Choroid plexus epithelial cell (primary cell): ENCODE measurements around the gene ETFB.
A peak's percentile ranks its signal among the peaks of the same experiment; 100 is the strongest.
"Not testable (repeated sequence)": the region's sequence is repeated elsewhere in the genome, so short reads cannot be mapped to it uniquely, and the experiment has no call there.

ENCODE experiments used
- DNase-seq: peaks from one replicate; pipeline ENCODE4 v3.0.0-alpha.2; 2010; ENCODE audit warnings: low read depth
- H3K4me3 ChIP-seq: 2 replicates; pipeline ENCODE4 v1.5.1; 2011; ENCODE audit warnings: low read depth, mild to moderate bottlenecking, control low read depth, low read length, moderate library complexity
- CTCF ChIP-seq: conservative IDR thresholded peaks from 2 replicates; pipeline ENCODE4 v1.5.1; 2011; ENCODE audit warnings: low read depth, mild to moderate bottlenecking, control low read depth, inconsistent platforms, low read length, moderate library complexity

Gene ETFB

GRCh38 chr19:51365965-51366388, at the start of gene ETFB:
TSS of gene ETFB (minus strand) at chr19:51366388. CDS start at chr19:51366326, 62 bp downstream.
- DNase-seq, result no peak
- TF ChIP-seq CTCF, result no peak

GRCh38 chr19:51415187-51415586, 49.0 kb upstream of the ETFB start:
- DNase-seq, result no peak
- no peak for TF ChIP-seq CTCF
- H3K4me3 ChIP-seq, result no peak overlapping the region

More at GRCh38 chr19:51365965-51366388, at the start of gene ETFB:
- H3K4me3 ChIP-seq, result peak within 1 kb of the TSS; percentile 94

GRCh38 chr19:51410950-51411748, 45.0 kb upstream of the ETFB start:
- TF ChIP-seq CTCF, result no peak
- DNase-seq, result no peak
- H3K4me3 ChIP-seq, result no peak overlapping the region

GRCh38 chr19:51407511-51408131, 41.4 kb upstream of the ETFB start:
- peak; percentile 68 for TF ChIP-seq CTCF
- peak; percentile 54 for DNase-seq
- no peak overlapping the region for H3K4me3 ChIP-seq

- TF ChIP-seq CTCF, result no peak
Observed at GRCh38 chr19:51402117-51402516, 35.9 kb upstream of the ETFB start.

GRCh38 chr19:51399936-51400335, 33.7 kb upstream of the ETFB start:
- not testable (repeated sequence) for DNase-seq, H3K4me3 ChIP-seq

More at GRCh38 chr19:51402117-51402516, 35.9 kb upstream of the ETFB start:
- H3K4me3 ChIP-seq, result no peak overlapping the region
- DNase-seq, result no peak

- no peak for TF ChIP-seq CTCF
- no peak overlapping the region for H3K4me3 ChIP-seq
- no peak for DNase-seq
Observed at GRCh38 chr19:51399231-51399630, 33.0 kb upstream of the ETFB start.
